ENCODE measurements around the gene LMO3. TPM values are rescaled to one million over a fixed set of nuclear protein-coding genes. Genes with fewer than 3 reads are reported as not detected.

Gene LMO3
- total and polyA plus RNA-seq, 2 of the 8 experiments (the other 6 are each of a cell fraction or from before 2014, with no cell fraction given), result 4.7 to 16.7 TPM

DNA sequence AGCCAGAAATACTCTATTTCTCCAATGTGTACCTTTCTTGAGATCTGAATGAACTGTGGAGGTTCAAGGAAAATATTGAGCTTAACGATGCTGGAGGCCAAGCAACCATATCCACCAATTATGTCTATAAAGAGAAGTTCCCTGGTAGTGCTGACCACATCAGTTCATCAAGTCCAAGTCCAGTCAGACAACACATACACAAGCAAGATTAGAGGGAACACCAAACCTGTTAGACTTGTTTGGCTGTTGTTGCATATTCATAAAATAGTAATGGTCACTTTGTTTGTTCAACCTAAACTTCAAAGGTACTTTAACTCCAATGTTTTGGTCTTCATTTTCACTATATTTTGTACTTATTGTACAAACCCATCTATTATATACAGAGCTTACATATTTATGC lies 81.6 kb downstream of the LMO3 start:
- H2BK120ac ChIP-seq (replicated peaks; ENCODE audit: low read depth, low read length), result no peak overlapping the region
- WGBS, 2 experiments (ENCODE audit: extremely low coverage in 1 of 2, insufficient coverage in 1 of 2, insufficient read length in 1 of 2, insufficient replicate concordance in 2 of 2, low coverage in 1 of 2, low lambda C conversion rate in 2 of 2, missing lambda C conversion rate in 1 of 2), result 100% methylated on average over 1 of the region's 1 CpG; no CpG with 5 or more reads in 1 of the 2 experiments
- no peak for TF ChIP-seq CREB1 (IDR thresholded peaks at IDR 0.05)

More for the DNA sequence above, 81.6 kb downstream of the LMO3 start:
- H2BK20ac ChIP-seq (ENCODE audit: low read length), result no peak overlapping the region
- no peaks in the 10 kb centered on the region for H3K23me2 ChIP-seq (ENCODE audit: low read depth, low read length)
- no peaks in the 10 kb centered on the region for H4K20me1 ChIP-seq (replicated peaks in 1 of 2; ENCODE audit: control insufficient read depth in 1 of 2, insufficient read depth in 2 of 2, low read length in 2 of 2)
- no peak overlapping the region for H4K5ac ChIP-seq (ENCODE audit: insufficient read length, low read depth, low read length)
- no peak overlapping the region for H3K9ac ChIP-seq (replicated peaks in 1 of 4; ENCODE audit: extremely low read depth in 1 of 4, low read depth in 3 of 4, low read length in 3 of 4)
- no peaks in the 10 kb centered on the region; a peak in 1 of 7 replicates for H3K4me1 ChIP-seq (replicated peaks in 1 of 4; ENCODE audit: control insufficient read depth in 3 of 4, insufficient read depth in 4 of 4, low read length in 3 of 4)
- H3K23ac ChIP-seq (ENCODE audit: insufficient read length), result no peak overlapping the region
- no peak overlapping the region for H3K18ac ChIP-seq (ENCODE audit: extremely low read depth, low read length)
- H3K9me3 ChIP-seq (ENCODE audit: insufficient read depth in 2 of 2, low read depth in 1 of 2, low read length in 1 of 2), result no peaks in the 10 kb centered on the region
- no peak overlapping the region for H3K4ac ChIP-seq (replicated peaks; ENCODE audit: insufficient read length, low read depth, low read length)
- H2BK5ac ChIP-seq (ENCODE audit: low read depth, low read length), result no peak overlapping the region
- no peak overlapping the region for H3K27ac ChIP-seq (ENCODE audit: low read depth, low read length)
- no peak overlapping the region for H3K14ac ChIP-seq (ENCODE audit: insufficient read length)
- H3K27me3 ChIP-seq (replicated peaks in 1 of 4; ENCODE audit: control insufficient read depth in 3 of 4, extremely low read depth in 1 of 4, insufficient read depth in 3 of 4, low read length in 3 of 4), result no peaks in the 10 kb centered on the region
- H4K91ac ChIP-seq (replicated peaks; ENCODE audit: insufficient read length, low read length), result no peak overlapping the region
- no peaks in the 10 kb centered on the region for H3K79me2 ChIP-seq (ENCODE audit: control insufficient read depth in 1 of 2, insufficient read depth in 2 of 2, low read length in 2 of 2)
- no peak overlapping the region for H2BK15ac ChIP-seq (ENCODE audit: low read length)
- ChIA-PET CTCF (ENCODE audit: partially characterized antibody) (interaction anchor here (0.6 kb wide), 1 partner anchor 9 kb away, joined by 3 read pairs; no protein-coding TSS in a partner anchor), POLR2A (ENCODE audit: partially characterized antibody) (no interaction called here)
- FAIRE-seq, result no peak
- H2AK5ac ChIP-seq (ENCODE audit: low read depth, low read length), result no peak overlapping the region
- H3K36me3 ChIP-seq (ENCODE audit: control insufficient read depth in 2 of 4, insufficient read depth in 4 of 4, low read length in 3 of 4), result no peaks in the 10 kb centered on the region
- H4K8ac ChIP-seq (ENCODE audit: extremely low read depth, insufficient read depth, low read length), result no peak overlapping the region
- no peak overlapping the region for H3K56ac ChIP-seq (replicated peaks; ENCODE audit: insufficient read length, low read depth, low read length)
- no peak for DNase-seq (ENCODE audit: low read depth in 1 of 2, low spot score in 2 of 2)
- H3K4me3 ChIP-seq (ENCODE audit: extremely low read depth in 1 of 4, insufficient read depth in 2 of 4, low read depth in 3 of 4, low read length in 4 of 4), result no peak overlapping the region
- no peak overlapping the region for H3K4me2 ChIP-seq (ENCODE audit: insufficient read depth in 1 of 2, low read depth in 2 of 2, low read length in 2 of 2)
- H2BK12ac ChIP-seq (ENCODE audit: low read depth, low read length), result no peak overlapping the region
- no peak overlapping the region for H2AFZ ChIP-seq (ENCODE audit: low read length)
- H3K79me1 ChIP-seq (ENCODE audit: low read depth, low read length), result no peaks in the 10 kb centered on the region

Measured in H1 (cell line).